ENCODE measurements around the gene GBE1. TPM values are rescaled to one million over a fixed set of nuclear protein-coding genes. Genes with fewer than 3 reads are reported as not detected.
"Not testable (repeated sequence)": the region's sequence is repeated elsewhere in the genome, so short reads cannot be mapped to it uniquely, and the experiment has no call there.

The GBE1 gene
- total RNA-seq, 1 donor from 2014 or later, result 73.1 TPM

DNA sequence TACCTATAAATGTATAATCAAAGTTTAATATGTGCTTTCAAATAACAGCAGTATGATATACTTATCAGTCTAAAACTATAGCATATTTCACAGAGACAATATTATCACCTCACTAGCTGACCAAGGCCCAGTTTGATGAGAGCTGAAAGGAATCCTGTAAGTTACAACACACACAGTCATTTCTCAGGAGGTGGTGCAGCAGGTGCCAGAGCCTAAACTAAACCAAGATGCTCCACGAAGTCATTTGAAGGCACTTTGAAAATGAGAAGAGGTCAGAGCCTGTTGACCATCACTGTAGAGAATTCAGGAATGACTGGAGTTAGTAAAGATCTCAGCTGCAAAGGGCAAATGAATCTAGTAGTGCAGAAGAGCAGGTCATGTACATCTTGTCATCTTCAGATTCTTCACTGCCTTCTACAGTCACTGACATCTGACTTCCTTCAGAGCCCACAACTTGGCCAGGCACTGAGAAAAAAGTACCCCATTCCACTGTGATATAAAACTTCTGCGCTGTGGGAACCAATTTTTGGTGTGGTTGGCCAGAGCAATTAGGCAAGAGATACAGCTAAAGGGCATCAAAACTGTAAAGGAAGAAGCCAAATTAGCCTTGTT is 7.9 kb downstream of the GBE1 start:
- intact Hi-C loops (cut with micrococcal nuclease), result no loop called here
- Histone ChIP-seq H3K27me3 (ENCODE audit: low read depth) (no peaks in the 10 kb centered on the region), H3K4me3 (no peak overlapping the region), H3K27ac (replicated peaks) (no peak overlapping the region), H3K9me3 (replicated peaks) (peaks cover 12% of the 10 kb centered on the region), H3K36me3 (peaks cover 48% of the 10 kb centered on the region), H3K4me1 (peaks cover 78% of the 10 kb centered on the region)
- no peak for DNase-seq
- TF ChIP-seq, protein P1, sequence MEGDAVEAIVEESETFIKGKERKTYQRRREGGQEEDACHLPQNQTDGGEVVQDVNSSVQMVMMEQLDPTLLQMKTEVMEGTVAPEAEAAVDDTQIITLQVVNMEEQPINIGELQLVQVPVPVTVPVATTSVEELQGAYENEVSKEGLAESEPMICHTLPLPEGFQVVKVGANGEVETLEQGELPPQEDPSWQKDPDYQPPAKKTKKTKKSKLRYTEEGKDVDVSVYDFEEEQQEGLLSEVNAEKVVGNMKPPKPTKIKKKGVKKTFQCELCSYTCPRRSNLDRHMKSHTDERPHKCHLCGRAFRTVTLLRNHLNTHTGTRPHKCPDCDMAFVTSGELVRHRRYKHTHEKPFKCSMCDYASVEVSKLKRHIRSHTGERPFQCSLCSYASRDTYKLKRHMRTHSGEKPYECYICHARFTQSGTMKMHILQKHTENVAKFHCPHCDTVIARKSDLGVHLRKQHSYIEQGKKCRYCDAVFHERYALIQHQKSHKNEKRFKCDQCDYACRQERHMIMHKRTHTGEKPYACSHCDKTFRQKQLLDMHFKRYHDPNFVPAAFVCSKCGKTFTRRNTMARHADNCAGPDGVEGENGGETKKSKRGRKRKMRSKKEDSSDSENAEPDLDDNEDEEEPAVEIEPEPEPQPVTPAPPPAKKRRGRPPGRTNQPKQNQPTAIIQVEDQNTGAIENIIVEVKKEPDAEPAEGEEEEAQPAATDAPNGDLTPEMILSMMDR (IDR thresholded peaks at IDR 0.05; ENCODE audit: borderline replicate concordance), result no peak

DNA sequence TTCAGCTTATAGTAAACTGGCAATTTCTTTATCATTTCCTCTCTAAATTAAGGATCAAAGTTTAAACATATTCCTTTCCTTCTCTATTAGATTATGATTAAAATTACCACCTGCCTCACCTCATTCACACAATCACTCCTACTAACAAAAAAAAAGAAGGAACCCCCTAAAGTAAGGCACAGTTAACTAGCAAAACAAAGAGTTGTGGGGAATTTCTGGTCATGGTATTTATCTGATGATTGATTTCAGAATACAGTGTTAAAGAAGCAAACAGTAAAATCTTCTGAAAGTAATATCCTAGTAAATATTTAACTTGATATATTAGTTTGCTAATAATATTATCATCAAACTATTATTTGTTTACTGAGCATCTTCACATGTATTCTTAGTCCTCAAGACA is 8.8 kb downstream of the GBE1 start:
- TF ChIP-seq, protein P1 (IDR thresholded peaks at IDR 0.05; ENCODE audit: borderline replicate concordance), result no peak
- peaks cover 69% of the 10 kb centered on the region for H3K4me1 ChIP-seq
- no peak overlapping the region for H3K27ac ChIP-seq (replicated peaks)
- peaks cover 40% of the 10 kb centered on the region for H3K36me3 ChIP-seq
- DNase-seq, result no peak
- no peaks in the 10 kb centered on the region for H3K27me3 ChIP-seq (ENCODE audit: low read depth)
- H3K9me3 ChIP-seq (replicated peaks), result peaks cover 12% of the 10 kb centered on the region
- intact Hi-C loops (cut with micrococcal nuclease), result no loop called here
- H3K4me3 ChIP-seq, result no peak overlapping the region

DNA sequence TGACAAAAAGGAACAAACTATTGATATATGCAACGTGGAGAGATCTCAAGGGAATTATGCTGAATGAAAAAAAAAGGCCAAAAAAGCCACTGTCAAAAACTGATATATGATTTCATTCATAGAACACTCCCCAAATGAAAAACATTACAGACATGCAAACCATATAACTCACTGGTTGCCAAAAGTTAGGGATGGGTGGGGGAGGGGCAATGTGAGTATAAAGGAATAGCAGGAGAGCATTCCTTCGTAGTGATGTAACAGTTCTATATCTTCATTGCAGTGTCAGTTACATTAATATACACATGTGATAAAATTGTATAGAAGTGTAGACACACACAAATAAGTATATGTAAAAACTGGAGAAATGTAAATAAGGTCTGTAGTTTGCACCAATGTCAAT is 12.2 kb downstream of the GBE1 start:
- no peak overlapping the region for H3K27ac ChIP-seq (replicated peaks)
- H3K4me3 ChIP-seq, result no peak overlapping the region
- TF ChIP-seq, protein P1 (IDR thresholded peaks at IDR 0.05; ENCODE audit: borderline replicate concordance), result no peak

DNA sequence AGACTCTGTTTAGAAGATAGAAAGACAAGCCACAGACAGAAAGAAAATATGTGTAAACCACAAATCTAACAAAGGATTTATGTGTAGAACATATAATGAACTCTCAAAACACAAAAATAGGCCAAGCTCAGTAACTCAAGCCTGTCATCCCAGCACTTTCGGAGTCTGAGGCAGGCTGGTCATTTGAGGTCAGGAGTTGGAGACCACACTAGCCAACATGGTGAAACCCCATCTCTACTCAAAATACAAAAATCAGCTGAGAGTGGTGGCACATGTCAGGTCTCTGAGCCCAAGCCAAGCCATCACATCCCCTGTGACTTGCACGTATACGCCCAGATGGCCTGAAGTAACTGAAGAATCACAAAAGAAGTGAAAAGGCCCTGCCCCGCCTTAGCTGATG is 14.2 kb downstream of the GBE1 start:
- Histone ChIP-seq H3K27ac (replicated peaks) (peak overlapping the region; percentile 34), H3K4me1 (peaks cover 75% of the 10 kb centered on the region)
- H3K9me3 ChIP-seq (replicated peaks); H3K36me3 ChIP-seq; DNase-seq; H3K4me3 ChIP-seq; H3K27me3 ChIP-seq (ENCODE audit: low read depth); intact Hi-C loops (cut with micrococcal nuclease): not testable (repeated sequence)

More for the DNA sequence above, 12.2 kb downstream of the GBE1 start:
- H3K9me3 ChIP-seq (replicated peaks), result peaks cover 2% of the 10 kb centered on the region
- peaks cover 23% of the 10 kb centered on the region for H3K36me3 ChIP-seq
- no peaks in the 10 kb centered on the region for H3K27me3 ChIP-seq (ENCODE audit: low read depth)
- no peak for DNase-seq
- peaks cover 73% of the 10 kb centered on the region for H3K4me1 ChIP-seq
- intact Hi-C loops (cut with micrococcal nuclease), result no loop called here

DNA sequence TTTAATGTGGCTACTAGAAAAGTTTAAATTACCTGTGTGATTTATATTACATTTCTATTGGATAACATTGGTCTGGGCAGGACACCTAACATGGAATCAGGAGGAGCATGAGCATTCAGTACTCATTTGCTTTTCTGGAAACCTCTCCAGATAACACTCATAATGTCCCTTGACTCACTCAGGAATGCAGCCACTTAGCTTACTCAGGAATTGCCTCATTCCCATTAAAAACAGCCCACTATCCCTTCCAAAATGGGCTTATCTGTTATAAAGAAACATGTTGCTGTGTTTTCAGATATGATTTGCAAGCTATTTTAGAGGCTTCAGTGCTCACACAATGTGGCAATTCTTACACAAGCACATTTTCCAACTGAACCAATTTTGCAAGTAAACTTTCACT is 17.1 kb downstream of the GBE1 start:
- intact Hi-C loops (cut with micrococcal nuclease), result no loop called here
- TF ChIP-seq, protein P1 (IDR thresholded peaks at IDR 0.05; ENCODE audit: borderline replicate concordance), result no peak
- Histone ChIP-seq H3K36me3 (no peaks in the 10 kb centered on the region), H3K4me1 (peaks cover 77% of the 10 kb centered on the region), H3K4me3 (no peak overlapping the region), H3K27ac (replicated peaks) (peak overlapping the region; percentile 80), H3K27me3 (ENCODE audit: low read depth) (no peaks in the 10 kb centered on the region), H3K9me3 (replicated peaks) (no peaks in the 10 kb centered on the region)
- no peak for DNase-seq

DNA sequence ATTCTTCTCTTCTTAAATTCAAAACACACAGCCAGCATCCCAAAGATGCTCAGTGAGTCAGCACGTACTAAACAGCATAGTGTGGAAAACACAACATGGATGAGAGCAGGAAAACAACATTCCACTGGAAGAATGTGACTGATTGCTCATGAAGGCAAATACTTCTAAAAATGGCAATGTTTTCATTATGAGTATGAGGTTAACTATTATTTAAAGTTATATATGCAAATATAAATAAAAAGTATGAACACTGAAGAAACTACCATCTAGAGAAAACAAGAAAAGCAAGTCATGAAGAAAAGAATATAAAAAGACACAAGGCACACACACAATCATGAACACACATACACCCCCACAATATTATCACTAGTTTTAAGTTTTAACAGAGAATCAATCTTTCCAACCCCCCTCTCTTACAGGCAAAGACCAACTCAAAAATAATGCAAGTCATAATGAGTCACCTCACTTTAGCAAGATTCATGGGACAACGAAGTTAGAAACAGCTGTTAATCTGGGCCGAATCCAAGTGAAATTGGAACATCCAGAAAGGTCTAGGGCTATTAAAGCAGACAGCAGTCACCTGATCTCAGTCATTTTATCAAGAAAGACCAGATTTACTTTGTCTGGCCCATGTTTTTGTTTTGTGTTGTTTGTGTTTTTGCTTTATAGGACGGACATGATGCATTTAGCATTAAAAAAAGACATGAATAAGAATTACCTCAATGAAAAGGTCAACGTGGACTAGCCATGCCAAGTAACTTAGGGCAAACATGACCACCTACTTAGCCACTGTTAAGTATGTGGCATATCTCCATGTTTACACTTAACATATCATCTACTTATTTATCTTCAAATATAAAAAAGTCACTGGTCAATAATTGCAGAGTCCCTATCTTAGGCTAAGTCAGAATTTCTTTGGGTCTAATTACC is 18.1 kb downstream of the GBE1 start:
- H3K4me3 ChIP-seq, result no peak overlapping the region
- H3K9me3 ChIP-seq (replicated peaks), result no peaks in the 10 kb centered on the region
- DNase-seq, result no peak
- peak overlapping the region; percentile 80 for H3K27ac ChIP-seq (replicated peaks)
- H3K27me3 ChIP-seq (ENCODE audit: low read depth), result no peaks in the 10 kb centered on the region
- H3K4me1 ChIP-seq, result peaks cover 73% of the 10 kb centered on the region
- TF ChIP-seq, protein P1 (IDR thresholded peaks at IDR 0.05; ENCODE audit: borderline replicate concordance), result no peak
- intact Hi-C loops (cut with micrococcal nuclease), result no loop called here
- no peaks in the 10 kb centered on the region for H3K36me3 ChIP-seq
